Measurements from ENCODE around the gene OR5T2.
"Not testable (repeated sequence)": the region's sequence is repeated elsewhere in the genome, so short reads cannot be mapped to it uniquely, and the experiment has no call there.

The OR5T2 gene

GRCh38 chr11:56234155-56234554 lies at the start of gene OR5T2:
OR5T2 (minus strand) TSS chr11:56234255; CDS start chr11:56233062, 1,193 bp downstream.
- no peak for DNase-seq

GRCh38 chr11:56273854-56274253 lies 39.8 kb upstream of the OR5T2 start, which contains the start of gene OR5T1:
OR5T1 (plus strand) TSS chr11:56274154; CDS start chr11:56275639, 1,485 bp downstream.
- no peak for DNase-seq

GRCh38 chr11:56271092-56271491 lies 37.0 kb upstream of the OR5T2 start:
- DNase-seq: no peak

GRCh38 chr11:56251954-56252353 lies 17.9 kb upstream of the OR5T2 start, which contains the start of gene OR5T3:
OR5T3 (plus strand) TSS chr11:56252254; CDS start chr11:56252254, 0 bp downstream.
- DNase-seq: no peak

- DNase-seq: not testable (repeated sequence)
These were observed 14.3 kb downstream of the OR5T2 start for GRCh38 chr11:56219735-56220134.

GRCh38 chr11:56214537-56214936 lies 19.5 kb downstream of the OR5T2 start:
- no peak for DNase-seq

- DNase-seq: no peak
These were observed 26.3 kb downstream of the OR5T2 start for GRCh38 chr11:56207790-56208189.

- no peak for DNase-seq
These were observed 36.7 kb downstream of the OR5T2 start for GRCh38 chr11:56197367-56197766.

GRCh38 chr11:56196705-56197104 lies 37.4 kb downstream of the OR5T2 start:
- no peak for DNase-seq

- DNase-seq: no peak
These were observed 45.5 kb downstream of the OR5T2 start for GRCh38 chr11:56188602-56189001.

GRCh38 chr11:56183459-56183858 lies 50.6 kb downstream of the OR5T2 start:
- DNase-seq: no peak

Measured in NCI-H1436 treated with DMSO at 0.1 percent for 48 hours (cell line).